ENCODE data around the gene GPR156. TPM values are rescaled to one million over a fixed set of nuclear protein-coding genes. Genes with fewer than 3 reads are reported as not detected.
"Not testable (repeated sequence)": the region's sequence is repeated elsewhere in the genome, so short reads cannot be mapped to it uniquely, and the experiment has no call there.

The GPR156 gene
- total and polyA plus RNA-seq, 2 of the 4 experiments (the other 2 are of a cell fraction): 0.09 to 0.18 TPM

DNA sequence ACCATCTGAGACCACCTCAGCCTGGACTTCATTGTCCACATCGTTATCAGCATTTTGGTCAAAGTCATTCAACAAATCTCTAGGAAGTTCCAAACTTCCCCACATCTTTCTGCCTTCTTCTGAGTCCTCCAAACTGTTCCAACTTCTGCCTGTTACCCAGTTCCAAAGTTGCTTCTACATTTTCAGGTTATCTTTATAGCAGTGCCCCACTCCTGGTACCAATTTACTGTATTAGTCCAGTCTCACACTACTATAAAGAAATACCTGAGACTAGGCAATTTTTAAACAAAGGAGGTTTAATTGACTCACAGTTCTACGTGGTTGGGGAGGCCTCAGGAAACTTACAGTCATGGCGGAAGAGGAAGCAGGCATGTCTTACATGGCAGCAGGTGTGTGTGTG lies 129.3 kb downstream of the GPR156 start:
- H3K4me2 ChIP-seq (ENCODE audit: low read depth, low read length); H3K27me3 ChIP-seq (ENCODE audit: control insufficient read depth, insufficient read depth, low read length); H3K14ac ChIP-seq (replicated peaks; ENCODE audit: low read depth, low read length); ATAC-seq (ENCODE audit: low read depth); DNase-seq; H4K5ac ChIP-seq (ENCODE audit: low read depth, low read length); in situ Hi-C loops (cut with MboI; ENCODE audit: low sequenced_read_pairs); H2AFZ ChIP-seq (replicated peaks; ENCODE audit: low read length, poor library complexity); H4K8ac ChIP-seq (ENCODE audit: low read depth in 2 of 2, low read length in 2 of 2); CTCF ChIA-PET; H3K79me1 ChIP-seq (ENCODE audit: low read depth in 1 of 2, low read length in 2 of 2); H3K56ac ChIP-seq (ENCODE audit: extremely low read depth, insufficient read depth, low read length); H2BK5ac ChIP-seq (ENCODE audit: low read depth, low read length, poor library complexity, severe bottlenecking); H3K27ac ChIP-seq (ENCODE audit: insufficient read depth, low read length); H2BK20ac ChIP-seq (ENCODE audit: low read depth, low read length); intact Hi-C loops (cut with micrococcal nuclease); H3K9ac ChIP-seq (ENCODE audit: low read depth, low read length); BruUV-seq (replicated peaks); H3K18ac ChIP-seq (ENCODE audit: low read depth, low read length); H2AK9ac ChIP-seq (replicated peaks; ENCODE audit: low read depth, low read length, poor library complexity); POLR2A ChIA-PET (ENCODE audit: unreplicated experiment); H4K20me1 ChIP-seq (ENCODE audit: insufficient read depth, low read length); H3K4me3 ChIP-seq (ENCODE audit: insufficient read depth, low read depth, low read length); dilution Hi-C loops (cut with HindIII; ENCODE audit: low sequenced_read_pairs, unreplicated experiment); H3K36me3 ChIP-seq (ENCODE audit: control insufficient read depth, insufficient read depth, low read length); H3K9me3 ChIP-seq (ENCODE audit: control insufficient read depth, insufficient read depth, low read length); H3K23ac ChIP-seq (ENCODE audit: low read depth, low read length): not testable (repeated sequence)
- H2BK120ac ChIP-seq (ENCODE audit: low read depth, low read length): peak overlapping the region; percentile 10; the same call in 1 of the 2 replicates
- H3K4ac ChIP-seq (ENCODE audit: low read depth, low read length): peak overlapping the region; percentile 6; the same call in 1 of the 2 replicates
- peak overlapping the region; percentile 70; the same call in 1 of the 2 replicates for H2AK5ac ChIP-seq (ENCODE audit: low read depth, low read length)
- H3K9me1 ChIP-seq (ENCODE audit: insufficient read depth, low read length): peaks cover 10% of the 10 kb centered on the region
- WGBS, 2 experiments (ENCODE audit: extremely low coverage in 2 of 2, insufficient read length in 1 of 2): 80% methylated on average over 1 of the region's 3 CpGs; no CpG with 5 or more reads in 1 of the 2 experiments
- peaks cover 19% of the 10 kb centered on the region for H3K4me1 ChIP-seq (ENCODE audit: control insufficient read depth, insufficient read depth, low read length)
- H2BK15ac ChIP-seq (ENCODE audit: low read depth, low read length): peak overlapping the region; percentile 65; the same call in 1 of the 3 replicates
- peak overlapping the region; percentile 31; the same call in 1 of the 2 replicates for H4K91ac ChIP-seq (ENCODE audit: insufficient read depth, low read depth, low read length)
